Activated CD8-positive, alpha-beta memory T cell treated with anti-CD3 and anti-CD28 coated beads, Interleukin-2, amount 50 U/mL, for 1 hour (primary cell): ENCODE measurements around the gene TRUB1.

Experiments used
- DNase-seq: peaks from one replicate; pipeline ENCODE4 v3.0.0-alpha.2; 2020; ENCODE audit errors: extremely low read depth

TRUB1 gene

DNA sequence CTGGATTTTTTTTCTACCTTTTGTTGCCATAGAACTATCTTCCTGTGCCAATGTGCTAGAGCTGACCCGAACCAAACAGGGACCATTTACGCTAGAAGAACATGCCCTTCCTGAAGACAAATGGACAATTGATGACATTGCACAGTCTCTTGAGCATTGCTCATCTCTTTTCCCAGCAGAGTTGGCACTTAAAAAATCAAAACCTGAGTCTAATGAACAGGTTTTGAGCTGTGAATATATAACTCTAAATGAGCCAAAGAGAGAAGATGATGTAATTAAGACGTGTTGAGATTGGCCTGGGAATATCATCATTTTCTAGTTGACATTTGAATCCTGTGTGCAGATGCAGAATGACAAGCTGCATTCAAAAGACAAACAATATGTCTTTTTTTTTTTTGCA is 37.1 kb downstream of the TRUB1 start:
- DNase-seq = no peak

GRCh38 chr10:114982989-114983388 is 45.0 kb downstream of the TRUB1 start:
- no peak for DNase-seq

DNA sequence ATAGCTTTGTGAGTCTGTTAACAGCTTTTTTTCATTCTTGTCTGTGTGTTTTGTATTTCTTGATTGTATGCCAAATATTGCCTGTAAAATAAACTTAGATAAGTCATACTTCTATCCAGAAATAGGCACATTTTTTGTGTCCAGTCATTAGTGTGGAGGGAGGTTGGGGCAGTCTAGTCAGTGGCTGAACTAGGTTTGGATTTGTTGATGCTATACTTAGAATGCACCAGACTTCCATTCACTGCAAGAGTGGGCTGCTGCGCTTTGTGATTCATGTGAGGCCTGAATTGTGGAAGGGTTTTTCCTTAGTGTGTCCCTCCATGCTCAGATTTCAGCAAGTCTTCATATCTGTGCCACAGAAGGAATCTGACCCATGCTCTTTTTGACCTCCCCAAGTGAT is 50.0 kb downstream of the TRUB1 start:
- no peak for DNase-seq

- no peak for DNase-seq
Measured at GRCh38 chr10:114990586-114990985, 52.6 kb downstream of the TRUB1 start.

DNA sequence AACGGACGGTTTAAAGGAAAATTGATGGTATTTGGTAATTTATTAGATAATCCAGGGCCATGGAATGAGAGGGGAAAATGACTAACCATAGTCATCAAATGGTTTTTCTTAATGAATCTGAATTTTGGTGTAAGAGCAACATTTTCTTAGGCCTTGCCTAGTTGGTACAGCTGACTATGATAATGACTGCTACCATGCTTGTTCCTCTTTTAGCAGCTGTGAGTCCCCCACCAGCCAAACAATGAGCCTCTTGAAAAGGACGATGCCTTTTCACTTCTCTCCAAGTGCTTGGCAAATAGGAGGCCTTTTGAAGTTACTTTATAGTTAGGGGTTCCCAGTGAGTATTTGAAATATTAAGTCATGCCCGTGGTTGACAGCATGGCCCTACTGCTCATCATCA is 53.0 kb downstream of the TRUB1 start:
- DNase-seq = no peak

GRCh38 chr10:114992189-114992775 is 54.3 kb downstream of the TRUB1 start:
- DNase-seq = no peak

DNA sequence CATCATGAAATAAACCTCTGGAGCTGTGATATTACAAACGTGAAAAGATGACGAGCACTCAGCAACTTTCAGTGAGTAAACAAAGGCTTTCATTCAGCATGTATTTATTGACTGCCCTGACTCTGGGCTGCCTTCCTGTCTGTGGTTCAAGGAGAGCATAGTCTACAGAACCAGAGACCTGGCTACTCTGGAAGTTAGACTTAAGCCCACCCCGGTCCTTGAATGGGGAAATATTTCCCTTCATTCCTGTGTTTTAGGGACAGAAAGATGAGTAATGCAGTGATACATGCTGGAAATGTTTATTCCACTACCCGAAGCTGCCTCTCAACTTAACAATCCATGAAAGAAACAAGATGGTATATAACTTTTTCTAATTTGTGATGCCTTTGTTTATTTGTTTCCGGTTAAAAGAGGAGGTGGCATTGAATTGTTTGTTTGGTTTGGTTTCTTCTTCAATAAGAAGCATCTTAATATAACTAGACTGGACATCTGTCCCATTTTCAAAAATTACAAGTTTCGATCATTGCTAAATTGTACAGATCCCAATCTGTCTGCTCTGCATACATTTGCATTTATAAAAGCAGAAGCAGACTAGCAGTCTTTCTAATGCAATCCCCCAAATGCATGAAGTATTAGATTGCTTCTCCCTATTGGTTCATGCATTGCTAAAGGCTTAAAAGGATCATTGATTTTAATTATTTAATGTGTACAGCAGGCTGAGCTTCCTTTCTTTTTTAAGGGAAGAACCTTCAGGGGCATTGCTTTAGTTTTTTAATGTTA is 57.7 kb downstream of the TRUB1 start:
- DNase-seq = no peak

DNA sequence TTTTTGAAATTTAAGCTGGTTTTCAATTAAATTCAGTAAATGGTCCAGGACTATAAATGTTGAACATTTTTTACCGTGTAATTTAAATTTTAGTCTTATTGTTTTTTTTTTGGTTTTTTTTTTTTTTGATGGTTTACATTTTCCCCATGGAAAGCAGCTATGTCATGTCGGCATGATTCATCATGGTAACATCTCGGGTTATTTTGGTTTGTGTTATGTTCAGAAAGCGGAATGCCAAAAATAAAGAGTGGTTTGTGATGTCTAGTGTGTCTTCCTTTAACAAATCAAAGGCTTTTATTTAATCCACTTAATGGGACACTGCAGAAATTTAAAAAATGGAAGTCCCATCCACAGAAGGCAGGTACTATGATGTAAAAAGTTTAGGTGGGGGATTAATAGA is 58.5 kb downstream of the TRUB1 start:
- DNase-seq = no peak

DNA sequence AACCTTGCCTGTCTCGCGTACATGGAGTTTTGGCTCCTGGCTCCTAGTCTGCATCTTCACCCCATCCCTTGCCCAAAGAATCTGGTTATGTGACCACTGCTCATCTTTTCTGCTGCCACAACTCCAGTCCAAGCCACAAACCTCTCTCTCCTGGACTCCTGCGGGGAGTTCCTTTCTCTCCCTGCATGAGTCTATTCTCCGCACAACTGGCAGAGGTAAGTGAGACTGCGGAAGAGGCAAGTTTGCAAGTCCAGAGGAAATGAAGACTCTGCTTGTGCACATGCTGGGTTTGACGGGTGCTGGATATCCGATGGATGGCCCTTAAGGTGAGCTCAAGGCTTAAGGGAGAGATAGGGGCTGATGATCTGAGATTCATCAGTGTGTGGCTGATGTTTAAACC is 61.0 kb downstream of the TRUB1 start:
- DNase-seq = no peak

GRCh38 chr10:115001506-115002381 is 63.7 kb downstream of the TRUB1 start:
- DNase-seq = no peak

- DNase-seq = no peak
Measured at GRCh38 chr10:115003396-115003795, 65.4 kb downstream of the TRUB1 start.

DNA sequence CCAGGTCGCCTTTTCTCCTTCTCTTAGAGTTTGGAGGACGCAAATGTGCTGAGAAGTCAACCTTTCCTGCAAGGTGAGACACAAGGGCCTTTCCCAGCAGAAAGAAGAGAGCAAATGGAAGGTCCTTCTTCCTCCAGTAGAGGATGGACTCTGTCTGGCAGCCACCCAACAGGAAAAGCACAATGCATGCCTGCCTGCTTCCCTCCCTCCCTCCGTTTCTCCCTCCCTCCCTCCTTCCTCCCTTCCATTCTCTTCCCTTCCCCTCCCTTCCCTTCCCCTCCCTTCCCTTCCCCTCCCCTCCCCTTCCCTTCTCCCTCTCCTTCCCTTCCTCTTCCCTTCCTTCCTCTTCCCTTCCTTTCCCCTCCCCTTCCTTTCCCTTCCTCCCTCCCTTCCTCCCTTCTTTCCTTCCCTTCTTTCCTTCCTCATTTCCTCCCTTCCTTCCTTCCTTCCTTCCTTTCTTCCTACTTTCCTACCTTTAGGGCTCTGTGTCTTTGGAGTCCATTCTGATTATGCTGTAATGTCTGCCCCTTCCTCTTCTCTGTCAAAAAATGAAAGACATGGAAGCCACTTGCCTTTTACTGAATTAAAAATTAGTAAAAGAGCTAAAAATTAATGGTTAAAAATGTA is 66.4 kb downstream of the TRUB1 start:
- no peak for DNase-seq

GRCh38 chr10:115005771-115006170 is 67.8 kb downstream of the TRUB1 start:
- DNase-seq = no peak

DNA sequence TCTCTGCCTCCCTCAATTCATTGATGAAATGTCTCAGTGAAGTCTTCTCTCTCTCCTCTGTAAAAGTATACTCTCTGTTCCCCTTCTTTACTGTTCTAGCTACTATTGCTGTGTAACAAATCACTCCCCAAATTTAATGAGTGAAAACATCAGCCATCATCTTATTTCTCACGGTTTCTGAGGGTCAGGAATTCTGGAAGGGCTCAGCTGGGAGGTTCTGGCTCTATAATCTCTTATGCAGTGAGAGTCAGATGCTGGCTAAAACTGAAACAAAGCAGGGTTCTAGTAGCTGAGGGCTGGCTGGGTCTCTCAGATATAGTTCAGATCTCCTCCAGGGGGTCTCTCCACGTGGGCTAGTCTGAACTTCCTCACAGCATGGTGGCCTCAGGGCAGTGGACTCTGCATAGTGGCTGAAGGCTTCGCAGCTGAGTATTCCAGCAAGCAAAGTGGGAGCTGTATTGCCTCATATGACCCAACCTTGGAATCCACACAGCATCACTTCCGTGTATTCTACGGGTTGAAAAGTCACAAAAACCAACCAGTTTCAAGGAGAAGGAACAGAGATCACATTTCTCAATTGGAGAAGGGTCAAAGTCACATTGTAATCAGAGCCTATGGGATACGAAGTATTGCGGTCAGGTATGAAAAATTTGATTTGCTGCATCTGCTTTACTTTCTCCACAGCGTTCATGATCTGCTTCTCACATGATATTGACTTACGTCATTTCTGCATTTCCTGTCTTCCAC is 80.4 kb downstream of the TRUB1 start:
- DNase-seq = no peak

GRCh38 chr10:115020449-115020848 is 82.5 kb downstream of the TRUB1 start:
- no peak for DNase-seq

DNA sequence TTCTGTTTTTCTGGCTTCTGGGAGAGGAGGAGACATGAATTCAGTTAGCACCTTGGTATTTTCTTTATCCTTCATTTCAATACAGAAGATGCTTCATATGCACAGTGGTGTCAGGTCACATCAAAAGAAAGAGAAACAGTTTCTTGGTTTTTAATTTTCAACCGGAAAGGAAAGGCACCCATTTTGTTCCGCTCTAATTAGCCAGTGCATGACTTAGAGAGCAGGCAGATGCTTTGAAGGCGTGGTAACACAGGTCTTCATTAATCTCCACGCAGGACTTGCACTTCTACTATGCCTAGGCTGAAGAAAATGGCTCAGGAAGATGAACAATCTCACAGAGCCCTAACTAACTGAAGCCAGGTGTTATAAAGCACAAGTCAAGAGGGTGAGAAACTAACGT is 84.7 kb downstream of the TRUB1 start:
- no peak for DNase-seq

- no peak for DNase-seq
Measured at GRCh38 chr10:115023715-115024114, 85.7 kb downstream of the TRUB1 start.

DNA sequence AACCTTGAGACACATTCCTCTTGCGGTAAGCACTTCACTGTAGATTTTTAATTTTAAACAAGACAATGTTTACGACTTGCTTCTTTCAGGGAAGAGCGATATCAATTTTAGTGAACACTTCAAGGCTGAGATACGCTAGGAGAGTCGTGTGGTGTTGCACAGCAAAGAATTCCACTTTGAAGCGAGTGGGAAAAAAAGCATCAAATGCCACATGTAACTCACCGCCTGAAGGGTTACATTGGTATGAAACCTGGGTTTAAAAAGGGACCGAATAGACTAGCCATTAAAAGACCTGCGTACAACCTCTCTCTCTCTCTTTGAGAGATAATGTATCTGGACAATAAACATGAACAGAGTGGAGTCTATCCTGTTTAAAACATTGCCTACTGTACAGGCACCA is 86.4 kb downstream of the TRUB1 start:
- no peak for DNase-seq

- DNase-seq = no peak
Measured at GRCh38 chr10:115026056-115026745, 88.2 kb downstream of the TRUB1 start.

GRCh38 chr10:115026746-115027140 is 88.7 kb downstream of the TRUB1 start:
- no peak for DNase-seq
